Uterus (tissue), 4 donors: ENCODE results near the gene OGFR. TPM values are rescaled to one million over a fixed set of nuclear protein-coding genes. Genes with fewer than 3 reads are reported as not detected.

Source experiments
- DNase-seq, 2 donors: peaks; one replicate each; pipeline ENCODE4 v3.0.0-alpha.2; 2019 to 2020
- H3K27ac ChIP-seq, 2 donors: fragments of 200-600 bp; sonication (generic); 1 replicate in 1 of 2; 2 replicates in 1 of 2; pipeline ENCODE4 v1.5.1; 2016 to 2018
- H3K27me3 ChIP-seq, 2 donors: fragments of 200-600 bp; sonication (generic); one replicate each; pipeline ENCODE4 v1.5.1; 2018 to 2019; ENCODE audit warnings: control low read depth in 1 of 2
- H3K36me3 ChIP-seq, 2 donors: fragments of 200-600 bp; sonication (generic); one replicate each; pipeline ENCODE4 v1.5.1; 2019; ENCODE audit warnings: control low read depth in 1 of 2
- H3K4me1 ChIP-seq, 2 donors: fragments of 200-600 bp; sonication (generic); one replicate each; pipeline ENCODE4 v1.5.1; 2018 to 2019; ENCODE audit warnings: control low read depth in 1 of 2
- H3K4me3 ChIP-seq, 2 donors: fragments of 200-600 bp; sonication (generic); 1 replicate in 1 of 2; 2 replicates in 1 of 2; pipeline ENCODE4 v1.5.1; 2018 to 2019; ENCODE audit warnings: mild to moderate bottlenecking in 1 of 2
- H3K9me3 ChIP-seq, 2 donors: fragments of 200-600 bp; sonication (generic); one replicate each; pipeline ENCODE4 v1.5.1; 2019; ENCODE audit warnings: control low read depth in 1 of 2
- POLR2A ChIP-seq, 2 donors: fragments of 450-650 bp; IDR thresholded peaks; one replicate each; pipeline ENCODE4 v1.6.1; 2016; ENCODE audit warnings: antibody characterized with exemption in 2 of 2, mild to moderate bottlenecking in 1 of 2, moderate library complexity in 1 of 2
- intact Hi-C: fragments of 100-400 bp; cut with DNase I; formaldehyde crosslinking; loops from one replicate; pipeline ENCODE4 v1.15.1; 2023; ENCODE audit warnings: low total_unique reads
- total RNA-seq, 4 donors: library from RNA; depleted of rRNA in 3 of 4; stranded (reverse); fragments of >200 nt in 3 of 4; gene quantifications; one replicate each; pipeline versions ENCODE4 v1.1.0 to v1.2.4, GENCODE V29; 2014 to 2023
- TF ChIP-seq, protein P1 (sequence below), 4 experiments: fragments of 200-600 bp in 2 of 4; fragments of 450-650 bp in 2 of 4; sonication (generic) in 2 of 4; IDR thresholded peaks; one replicate each; pipeline ENCODE4 v1.5.1; 2016 to 2019; ENCODE audit warnings: antibody characterized with exemption in 4 of 4, mild to moderate bottlenecking in 2 of 4, moderate library complexity in 1 of 4
- donor health status: DM: yes; HTN: yes; CAD: no.

Gene OGFR
- total RNA-seq, 4 donors from 2014 or later, result 16.5 to 48.7 (median 31.2) TPM

DNA sequence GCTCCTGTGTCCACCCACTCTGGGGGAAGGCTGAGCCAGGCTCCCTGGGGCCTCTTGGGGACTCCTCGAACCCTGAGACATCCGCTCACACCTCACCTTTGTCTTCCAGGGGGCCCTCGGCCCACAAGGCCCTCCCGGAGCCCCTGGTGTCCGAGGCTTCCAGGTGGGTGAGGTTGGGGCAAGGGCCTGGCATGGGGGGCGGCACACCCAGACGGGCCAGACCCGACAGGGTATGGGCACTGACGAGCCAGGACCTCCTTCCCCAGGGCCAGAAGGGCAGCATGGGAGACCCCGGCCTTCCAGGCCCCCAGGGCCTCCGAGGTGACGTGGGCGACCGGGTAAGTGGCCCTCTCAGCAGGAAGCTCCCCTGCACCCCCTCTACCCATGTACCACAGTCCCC lies 25.6 kb downstream of the OGFR start:
- no peak for DNase-seq
- TF ChIP-seq, protein P1, sequence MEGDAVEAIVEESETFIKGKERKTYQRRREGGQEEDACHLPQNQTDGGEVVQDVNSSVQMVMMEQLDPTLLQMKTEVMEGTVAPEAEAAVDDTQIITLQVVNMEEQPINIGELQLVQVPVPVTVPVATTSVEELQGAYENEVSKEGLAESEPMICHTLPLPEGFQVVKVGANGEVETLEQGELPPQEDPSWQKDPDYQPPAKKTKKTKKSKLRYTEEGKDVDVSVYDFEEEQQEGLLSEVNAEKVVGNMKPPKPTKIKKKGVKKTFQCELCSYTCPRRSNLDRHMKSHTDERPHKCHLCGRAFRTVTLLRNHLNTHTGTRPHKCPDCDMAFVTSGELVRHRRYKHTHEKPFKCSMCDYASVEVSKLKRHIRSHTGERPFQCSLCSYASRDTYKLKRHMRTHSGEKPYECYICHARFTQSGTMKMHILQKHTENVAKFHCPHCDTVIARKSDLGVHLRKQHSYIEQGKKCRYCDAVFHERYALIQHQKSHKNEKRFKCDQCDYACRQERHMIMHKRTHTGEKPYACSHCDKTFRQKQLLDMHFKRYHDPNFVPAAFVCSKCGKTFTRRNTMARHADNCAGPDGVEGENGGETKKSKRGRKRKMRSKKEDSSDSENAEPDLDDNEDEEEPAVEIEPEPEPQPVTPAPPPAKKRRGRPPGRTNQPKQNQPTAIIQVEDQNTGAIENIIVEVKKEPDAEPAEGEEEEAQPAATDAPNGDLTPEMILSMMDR (IDR thresholded peaks at IDR 0.05), result no peak
- no peaks in the 10 kb centered on the region for H3K36me3 ChIP-seq
- no peaks in the 10 kb centered on the region for H3K4me1 ChIP-seq
- H3K9me3 ChIP-seq, result no peaks in the 10 kb centered on the region
- intact Hi-C loops, result no loop called here
- H3K4me3 ChIP-seq, result no peak overlapping the region
- H3K27ac ChIP-seq, result no peak overlapping the region
- H3K27me3 ChIP-seq, result no peaks in the 10 kb centered on the region

DNA sequence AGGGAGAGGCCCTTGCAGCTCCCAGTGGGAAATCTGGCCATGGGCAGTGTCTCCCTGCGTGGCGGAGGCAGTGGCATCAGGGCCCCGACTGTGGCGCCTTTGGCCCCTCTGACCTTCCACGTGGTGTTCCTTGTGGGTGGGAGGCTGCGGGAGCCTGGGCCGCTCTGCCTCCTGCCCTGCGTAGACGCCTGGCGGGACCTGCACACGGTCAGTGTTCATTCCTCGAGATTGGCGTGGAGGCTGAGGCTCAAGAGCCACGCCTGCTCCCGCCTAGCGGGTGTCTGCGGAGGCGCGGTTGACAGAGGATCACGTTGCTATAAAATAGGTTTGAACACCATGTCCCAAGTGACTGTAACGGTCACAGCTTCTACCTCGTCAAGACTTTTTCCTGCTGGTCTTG lies 26.2 kb downstream of the OGFR start:
- TF ChIP-seq, protein P1 (IDR thresholded peaks at IDR 0.05), result no peak
- H3K4me1 ChIP-seq, result no peaks in the 10 kb centered on the region
- no peaks in the 10 kb centered on the region for H3K27me3 ChIP-seq
- no peak for DNase-seq
- no peak overlapping the region for H3K4me3 ChIP-seq
- no peaks in the 10 kb centered on the region for H3K36me3 ChIP-seq
- no peaks in the 10 kb centered on the region for H3K9me3 ChIP-seq
- intact Hi-C loops, result no loop called here
- no peak overlapping the region for H3K27ac ChIP-seq

DNA sequence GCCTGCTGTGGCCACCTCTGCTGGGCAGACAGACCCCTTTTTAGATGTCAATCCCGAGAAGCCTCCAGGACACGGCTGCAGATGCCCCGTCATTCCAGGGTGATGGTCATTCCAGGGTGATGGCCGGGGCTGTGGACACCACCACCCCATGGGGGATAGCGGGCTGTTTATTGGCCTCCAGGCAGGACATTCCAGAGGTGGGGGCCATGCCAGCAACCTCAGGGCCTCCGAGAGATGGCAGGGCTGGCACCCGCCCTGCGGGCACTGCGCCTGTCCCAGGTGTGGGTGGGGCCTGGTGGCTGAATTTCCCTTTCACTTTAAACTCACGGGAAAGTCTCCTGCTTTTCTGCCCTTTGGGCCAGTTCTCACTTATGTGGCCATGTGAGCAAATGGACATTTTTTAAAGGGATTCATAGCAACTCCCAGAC lies 26.7 kb downstream of the OGFR start:
- TF ChIP-seq, protein P1 (IDR thresholded peaks at IDR 0.05), result no peak
- TF ChIP-seq POLR2A (IDR thresholded peaks at IDR 0.05), result no peak
- Histone ChIP-seq H3K4me1 (no peaks in the 10 kb centered on the region), H3K9me3 (no peaks in the 10 kb centered on the region), H3K27me3 (no peaks in the 10 kb centered on the region), H3K27ac (no peak overlapping the region), H3K36me3 (no peaks in the 10 kb centered on the region), H3K4me3 (no peak overlapping the region)
- no peak for DNase-seq
- intact Hi-C loops, result no loop called here

DNA sequence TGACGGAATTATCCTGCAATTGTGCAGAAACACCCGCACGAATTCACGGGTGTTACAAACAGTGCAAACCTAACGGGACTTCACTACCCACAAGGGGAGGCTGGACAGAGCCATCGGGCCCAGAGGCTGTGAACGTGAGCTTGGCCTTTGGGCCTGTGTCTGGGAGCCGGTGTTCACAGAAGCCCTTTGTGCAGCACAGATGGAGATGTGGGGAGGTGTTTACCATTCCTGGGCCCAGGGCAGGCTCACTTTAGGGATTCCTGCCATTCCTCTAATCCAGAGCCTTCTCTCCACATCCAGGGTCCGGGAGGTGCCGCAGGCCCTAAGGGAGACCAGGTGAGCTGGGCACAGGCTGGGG lies 27.2 kb downstream of the OGFR start:
- no peaks in the 10 kb centered on the region for H3K27me3 ChIP-seq
- no peaks in the 10 kb centered on the region for H3K9me3 ChIP-seq
- no peak for TF ChIP-seq POLR2A (IDR thresholded peaks at IDR 0.05)
- TF ChIP-seq, protein P1 (IDR thresholded peaks at IDR 0.05), result no peak
- intact Hi-C loops, result no loop called here
- H3K4me3 ChIP-seq, result no peak overlapping the region
- H3K36me3 ChIP-seq, result no peaks in the 10 kb centered on the region
- DNase-seq, result no peak
- no peaks in the 10 kb centered on the region for H3K4me1 ChIP-seq
- H3K27ac ChIP-seq, result no peak overlapping the region

DNA sequence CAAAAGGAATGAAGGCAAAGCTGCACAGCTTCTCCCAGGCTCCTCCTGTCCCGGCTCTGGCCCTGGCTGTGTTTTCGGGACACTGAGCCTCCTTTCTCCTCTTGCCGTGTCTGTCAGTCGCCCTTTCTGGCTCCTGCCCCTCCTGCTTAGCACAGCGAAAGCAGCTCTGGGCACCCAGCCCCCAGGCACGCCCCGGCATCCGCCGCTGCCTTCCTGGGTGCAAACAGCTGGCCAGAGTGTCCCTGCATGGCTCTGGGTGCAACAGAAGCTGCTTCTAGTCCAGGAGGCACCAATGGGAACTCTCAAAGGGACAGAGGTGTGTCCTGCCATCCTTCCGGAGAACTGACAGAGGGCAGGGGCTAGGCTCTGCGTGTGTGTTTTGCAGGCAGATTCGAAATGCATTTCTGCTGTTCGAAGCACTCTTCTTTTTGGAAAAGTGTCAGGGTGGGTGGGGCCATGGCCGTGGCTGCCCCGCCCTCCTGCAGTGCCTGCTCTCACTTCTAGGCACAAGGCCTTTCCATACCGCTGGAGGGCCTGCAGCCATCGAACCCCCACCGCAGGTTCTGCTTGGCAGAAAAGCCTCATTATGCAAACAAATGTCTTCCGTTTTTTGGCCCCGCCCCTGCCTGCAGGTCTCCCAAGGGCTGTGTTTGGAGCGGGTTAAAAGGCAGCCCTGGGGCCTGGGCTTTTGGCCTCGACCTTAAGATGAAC lies 27.7 kb downstream of the OGFR start:
- H3K4me1 ChIP-seq, result no peaks in the 10 kb centered on the region
- DNase-seq, result no peak
- no peaks in the 10 kb centered on the region for H3K27me3 ChIP-seq
- TF ChIP-seq, protein P1 (IDR thresholded peaks at IDR 0.05), result no peak
- no peak for TF ChIP-seq POLR2A (IDR thresholded peaks at IDR 0.05)
- H3K36me3 ChIP-seq, result no peaks in the 10 kb centered on the region
- H3K4me3 ChIP-seq, result no peak overlapping the region
- intact Hi-C loops, result no loop called here
- no peaks in the 10 kb centered on the region for H3K9me3 ChIP-seq
- H3K27ac ChIP-seq, result no peak overlapping the region
